GM21526 (cell line): ENCODE results near the gene EML6.

Source experiments
- ATAC-seq: cut with Tn5 transposase; IDR thresholded peaks from one replicate; pipeline ENCODE4 v1.9.1; 2021; ENCODE audit warnings: moderate library complexity; ENCODE audit not compliant: unreplicated experiment, low FRiP score

EML6 gene

DNA sequence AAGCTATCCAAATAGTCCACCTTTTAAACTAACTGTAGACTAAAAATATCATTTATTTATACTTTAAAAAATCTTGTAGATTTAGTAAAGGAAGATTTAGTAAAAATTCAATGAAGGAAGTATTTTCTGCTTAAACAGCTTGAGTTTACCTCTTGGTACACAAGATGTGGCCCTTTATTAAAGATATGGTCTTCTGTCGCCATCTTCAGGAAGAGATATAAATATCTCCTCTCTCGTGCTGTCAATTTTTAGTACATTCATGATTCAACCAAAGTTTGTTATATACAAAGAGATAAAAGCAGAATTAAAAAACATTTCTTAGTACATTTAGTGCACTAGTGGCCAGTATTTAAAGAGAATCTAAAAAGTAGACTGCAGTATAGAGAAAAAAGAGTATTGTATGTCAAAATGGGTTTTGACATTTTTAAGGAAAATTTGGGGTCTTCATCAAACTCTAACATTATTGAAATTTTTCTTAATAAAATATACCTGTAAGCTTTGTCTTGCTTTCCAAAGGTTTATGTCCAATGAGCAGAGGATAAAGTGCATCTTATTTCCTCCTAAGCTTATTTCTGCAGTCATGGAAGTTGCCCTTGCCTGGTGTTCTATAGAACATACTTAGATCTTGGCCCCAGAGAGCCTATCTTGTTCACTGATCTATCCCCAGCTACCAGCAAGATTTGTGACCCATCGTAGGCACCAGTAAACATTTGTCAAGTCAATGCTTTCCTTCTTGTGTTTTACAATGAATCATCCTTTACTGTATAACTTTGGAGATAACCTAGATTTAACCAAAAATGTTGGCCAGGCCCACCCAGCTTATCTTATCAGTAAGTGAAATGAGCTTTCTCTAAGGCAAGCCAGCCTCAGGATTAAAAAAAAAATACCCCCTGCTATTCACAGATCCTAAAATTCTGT is 18.5 kb upstream of the EML6 start:
- ATAC-seq, result no peak

DNA sequence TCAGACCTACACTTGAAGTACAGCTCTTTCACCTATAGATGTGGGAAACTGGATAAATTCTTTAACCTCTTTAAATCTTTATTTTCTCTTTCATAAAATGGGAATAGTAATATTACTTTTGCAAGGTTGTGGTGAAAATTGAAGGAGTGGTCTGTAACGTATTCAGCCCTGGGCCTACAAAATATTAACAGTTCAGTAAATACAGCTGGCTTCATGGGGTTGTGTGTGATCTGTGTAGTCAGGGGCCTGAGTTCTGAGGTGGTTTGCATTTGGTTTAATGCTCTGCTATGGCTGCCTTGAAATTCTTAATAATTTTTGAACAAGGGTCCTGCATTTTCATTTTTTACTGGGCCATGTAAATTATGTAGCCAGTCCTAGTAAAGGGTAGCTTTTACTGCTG is 16.8 kb upstream of the EML6 start:
- ATAC-seq, result no peak

GRCh38 chr2:54708584-54709335 is 14.7 kb upstream of the EML6 start:
- no peak for ATAC-seq

DNA sequence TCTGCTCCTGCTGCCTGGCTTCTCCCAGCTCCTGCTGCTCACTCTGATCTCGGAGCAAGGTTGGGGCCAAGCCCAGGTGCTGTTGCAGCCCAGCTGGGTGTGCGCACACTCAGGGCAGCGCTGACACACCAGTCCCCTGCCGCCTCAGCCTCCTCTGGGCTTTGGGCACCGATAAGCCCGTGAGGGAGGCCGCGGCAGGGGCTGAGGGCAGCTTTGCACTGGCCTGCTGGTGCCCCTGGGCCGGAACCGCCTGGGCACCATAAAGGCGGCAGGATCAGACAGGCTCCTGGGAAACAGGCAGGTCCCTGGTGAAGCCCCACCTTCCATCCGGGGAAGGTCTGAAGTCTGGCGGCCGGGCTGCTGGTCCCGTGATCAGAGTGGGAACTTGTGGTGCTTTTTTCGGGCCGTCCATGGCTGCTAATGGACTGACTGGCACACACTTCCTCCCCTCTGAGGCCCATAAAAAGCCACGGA is 14.1 kb upstream of the EML6 start:
- no peak for ATAC-seq

DNA sequence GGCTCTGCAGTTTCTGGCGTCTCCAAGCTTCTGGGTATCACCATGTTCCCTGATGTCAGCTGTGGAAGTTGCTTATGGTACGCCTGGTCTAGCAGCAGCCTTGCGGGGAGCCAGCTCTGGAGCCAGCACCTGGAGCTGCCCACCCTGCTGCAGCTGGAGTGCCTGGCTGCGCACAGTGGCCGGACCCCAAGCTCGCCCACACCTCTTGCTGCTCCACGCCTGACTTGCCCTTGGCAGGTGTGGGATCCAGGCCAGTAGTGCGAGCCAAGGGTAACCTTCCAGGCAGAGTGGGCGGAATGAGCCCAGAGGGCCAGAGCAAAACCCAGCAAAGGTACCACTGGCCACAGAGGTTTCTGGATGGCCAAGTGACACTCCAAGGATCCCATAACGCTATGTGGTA is 13.2 kb upstream of the EML6 start:
- no peak for ATAC-seq

DNA sequence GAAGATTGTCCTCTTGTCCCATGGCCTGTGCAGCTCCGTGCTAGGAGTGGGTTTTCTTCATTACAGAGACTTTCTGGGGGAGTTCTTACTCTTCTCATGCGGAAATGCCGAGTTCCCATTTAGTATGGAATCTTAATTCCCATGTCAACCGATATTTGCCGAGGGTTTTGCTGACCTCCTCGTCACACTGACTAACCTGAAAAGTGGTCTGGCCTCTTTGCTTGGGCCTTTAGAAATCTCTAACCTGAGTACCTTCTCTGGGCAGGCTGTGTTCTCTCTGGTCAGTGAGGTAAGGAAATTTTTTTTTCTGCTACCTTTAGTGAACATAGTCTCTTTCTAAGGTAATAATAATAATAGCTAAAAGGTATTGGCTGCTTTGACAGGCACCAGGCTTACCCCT is 10.9 kb upstream of the EML6 start:
- ATAC-seq, result no peak

DNA sequence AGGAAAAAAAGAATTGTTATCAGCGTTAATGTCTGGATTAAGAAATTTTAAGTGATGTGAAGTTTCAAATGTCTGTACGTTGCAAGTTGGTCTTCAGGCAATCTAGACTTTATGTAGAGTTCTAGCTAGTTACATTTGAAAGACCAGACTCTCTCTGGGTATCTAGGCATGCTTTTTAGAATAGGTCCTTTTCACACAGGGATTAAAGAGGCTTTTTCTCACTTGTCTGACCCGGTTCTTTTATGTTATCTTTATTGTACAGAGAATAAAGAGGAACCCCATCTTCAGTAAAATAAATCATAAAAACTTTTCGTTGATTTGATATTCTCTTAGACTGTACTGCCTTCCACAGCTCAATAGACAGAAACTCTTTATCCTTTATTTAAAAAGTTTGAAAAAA is 8.5 kb upstream of the EML6 start:
- ATAC-seq, result no peak

DNA sequence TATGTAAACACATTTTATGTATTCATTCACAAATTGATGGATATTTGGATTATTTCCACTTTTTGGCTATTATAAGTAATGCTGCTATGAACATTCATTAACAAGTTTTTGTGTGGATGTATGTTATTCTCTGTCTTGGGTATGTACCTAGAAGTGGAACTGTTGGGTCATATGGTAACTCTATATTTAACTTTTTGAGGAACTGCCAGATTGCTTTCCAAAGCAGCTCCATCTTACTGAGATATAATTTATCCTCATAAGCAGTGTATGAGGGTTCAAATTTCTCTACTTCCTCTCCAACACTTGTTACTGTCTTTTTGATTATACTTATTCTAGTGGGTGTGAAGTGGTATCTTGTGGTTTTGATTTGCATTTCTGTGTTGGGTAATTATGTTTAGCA is 7.1 kb upstream of the EML6 start:
- ATAC-seq, result no peak

- no peak for ATAC-seq
These were observed 2.9 kb upstream of the EML6 start for GRCh38 chr2:54720563-54720962.

- ATAC-seq, result no peak
These were observed 821 bp upstream of the EML6 start for GRCh38 chr2:54722641-54723040.

DNA sequence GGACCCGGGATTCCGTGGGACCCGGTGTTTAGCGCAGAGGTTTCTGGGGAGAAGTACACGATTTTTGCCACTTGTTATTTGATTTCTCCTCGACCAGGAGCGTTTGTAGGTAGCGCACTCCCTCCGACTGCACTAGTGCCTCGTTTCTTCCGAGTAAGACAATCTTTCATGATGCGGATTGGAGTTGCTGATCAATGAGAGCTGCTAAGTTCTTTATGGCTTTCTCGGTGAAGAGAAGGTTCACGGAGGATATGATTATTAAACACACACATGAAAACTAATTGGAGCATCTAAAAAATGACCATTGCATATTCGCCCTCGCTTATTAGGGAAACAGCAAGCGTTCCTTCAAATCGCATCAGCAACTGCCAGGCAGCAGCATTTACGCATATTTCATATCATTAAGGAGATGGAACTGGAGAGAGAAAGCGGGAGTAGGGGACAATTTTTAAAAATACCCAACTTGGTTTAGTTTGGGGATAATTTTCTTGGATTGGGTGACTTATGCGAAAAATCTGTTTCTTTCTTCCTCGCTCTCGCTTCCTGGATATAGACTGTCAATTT is 616 bp downstream of the EML6 start:
- ATAC-seq, result no peak

DNA sequence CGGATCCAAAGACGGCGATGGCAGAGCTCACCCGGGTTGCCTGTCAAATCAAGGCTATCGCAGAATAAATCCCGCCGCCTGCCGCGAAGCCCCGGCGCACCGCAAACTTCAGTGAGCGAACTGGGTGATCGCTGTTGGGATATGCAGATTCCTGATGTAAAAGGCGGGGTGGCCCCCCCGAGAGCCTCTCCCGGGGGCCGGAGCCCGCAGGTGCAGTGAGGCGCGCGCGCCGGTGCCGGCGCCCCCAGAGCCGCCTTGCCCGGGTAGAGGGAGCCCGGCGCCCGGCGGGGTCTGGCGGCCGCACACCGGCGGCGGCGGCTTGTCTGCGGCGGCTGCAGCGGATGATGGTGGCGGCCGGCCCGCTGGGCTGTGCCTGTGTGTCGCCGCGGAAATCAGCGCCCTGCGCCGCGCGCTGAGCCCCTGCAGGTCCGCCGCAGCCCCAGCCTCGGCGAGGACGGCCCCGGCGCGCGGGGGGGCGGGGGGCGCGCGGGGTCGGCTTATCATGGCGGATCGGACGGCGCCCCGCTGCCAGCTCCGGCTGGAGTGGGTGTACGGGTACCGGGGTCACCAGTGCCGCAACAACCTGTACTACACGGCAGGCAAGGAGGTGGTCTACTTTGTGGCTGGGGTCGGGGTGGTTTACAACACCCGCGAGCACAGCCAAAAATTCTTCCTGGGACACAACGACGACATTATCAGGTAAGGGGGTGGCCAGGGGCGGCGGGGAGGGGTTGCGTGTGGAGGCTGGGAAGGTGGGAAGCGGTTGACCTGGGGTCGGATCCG is 1.3 kb downstream of the EML6 start:
- ATAC-seq, result no peak

DNA sequence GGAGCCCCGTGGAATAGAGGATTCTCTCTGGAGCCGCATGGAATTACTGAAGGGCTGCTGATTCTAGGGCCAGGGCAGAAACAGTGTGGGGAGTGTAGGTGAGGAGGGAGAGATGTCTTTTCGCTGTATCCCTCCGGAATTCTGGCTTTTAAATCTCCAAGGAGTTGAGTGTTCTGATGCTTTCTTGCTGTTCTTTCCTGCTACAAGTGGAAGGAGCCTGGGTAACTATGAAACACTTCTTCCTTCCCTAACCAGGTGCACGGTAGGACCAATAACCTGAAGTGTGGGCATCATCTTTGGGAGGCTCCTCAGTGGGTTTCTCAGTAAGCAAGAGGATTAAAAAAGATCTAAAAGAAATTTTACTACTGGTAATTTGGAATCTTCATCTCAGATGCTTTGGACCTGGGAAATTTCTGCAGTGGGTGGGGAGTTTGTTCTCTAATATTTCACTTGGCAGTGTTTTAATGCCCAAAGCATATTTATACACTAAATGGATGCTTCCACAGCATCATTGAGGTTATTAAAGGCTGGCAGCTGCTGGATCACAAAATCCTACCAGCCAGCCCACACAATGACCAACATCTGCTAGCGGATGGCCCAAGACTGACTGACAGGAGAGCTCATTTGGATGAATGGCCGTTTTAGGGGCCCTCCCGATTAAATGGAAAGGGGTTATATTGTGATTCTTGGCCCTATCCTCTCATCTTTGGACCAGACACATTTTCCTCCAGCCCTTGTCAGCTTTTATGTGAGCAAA is 2.1 kb downstream of the EML6 start:
- ATAC-seq, result no peak

DNA sequence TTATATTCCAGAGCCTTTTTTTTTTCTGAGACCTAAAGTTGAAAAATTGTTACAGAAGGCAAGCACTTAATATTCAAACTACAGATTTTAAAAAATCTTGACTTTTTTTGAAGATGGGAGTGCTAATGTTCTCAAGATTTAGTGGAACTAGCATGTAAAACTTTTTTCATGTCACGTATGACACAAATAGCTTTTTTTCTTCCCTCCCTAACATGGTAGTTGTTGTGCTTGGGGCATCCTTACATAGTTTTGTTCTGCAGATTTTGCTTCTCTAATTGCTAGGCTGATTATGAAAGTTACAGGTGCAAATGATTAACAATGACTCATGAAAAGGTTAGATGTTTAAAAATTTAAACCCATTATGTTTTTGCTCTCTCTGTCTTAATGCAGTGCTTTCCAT is 3.0 kb downstream of the EML6 start:
- no peak for ATAC-seq

DNA sequence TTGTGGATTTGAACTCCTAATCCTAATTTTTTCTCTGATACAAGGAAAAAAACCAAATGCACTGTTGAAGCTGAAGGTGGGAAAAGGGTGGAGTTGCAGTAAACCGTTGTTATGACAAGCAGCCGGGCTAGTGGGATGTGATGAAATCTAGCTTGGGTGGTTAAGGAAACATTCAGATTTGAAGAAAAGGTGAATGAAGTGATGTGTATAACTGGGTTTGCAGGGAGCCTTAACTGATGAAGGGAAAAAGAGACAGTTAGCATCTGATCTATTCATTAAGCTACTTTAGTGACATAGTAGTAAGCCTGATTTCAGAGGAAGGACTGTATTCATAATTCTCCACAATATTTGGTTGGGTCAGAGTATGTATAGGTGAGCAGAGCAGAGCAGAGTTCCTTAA is 3.5 kb downstream of the EML6 start:
- no peak for ATAC-seq

- no peak for ATAC-seq
These were observed 5.2 kb downstream of the EML6 start for GRCh38 chr2:54728669-54729120.

DNA sequence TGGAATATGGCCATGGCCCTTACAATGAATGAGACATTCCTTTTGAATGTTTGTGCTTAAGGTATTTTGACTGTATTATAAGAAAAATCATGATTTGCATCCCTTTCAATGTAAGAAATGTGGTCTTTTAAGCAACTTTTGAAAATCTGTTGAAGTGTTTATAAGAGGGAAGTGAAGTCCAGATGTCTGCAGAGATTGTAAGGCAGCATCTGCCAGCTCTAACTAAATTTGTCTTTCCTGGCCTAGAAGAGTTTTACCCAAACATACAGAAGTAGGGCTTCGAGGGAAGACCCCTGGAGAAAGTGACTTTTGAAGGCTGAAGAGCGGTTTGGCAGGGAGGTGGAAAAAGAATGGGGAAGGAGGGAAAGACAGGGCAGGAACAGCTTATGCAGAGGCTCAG is 12.2 kb downstream of the EML6 start:
- ATAC-seq, result no peak

- no peak for ATAC-seq
These were observed 14.8 kb downstream of the EML6 start for GRCh38 chr2:54738281-54738680.

GRCh38 chr2:54740333-54740732 is 16.9 kb downstream of the EML6 start:
- no peak for ATAC-seq

DNA sequence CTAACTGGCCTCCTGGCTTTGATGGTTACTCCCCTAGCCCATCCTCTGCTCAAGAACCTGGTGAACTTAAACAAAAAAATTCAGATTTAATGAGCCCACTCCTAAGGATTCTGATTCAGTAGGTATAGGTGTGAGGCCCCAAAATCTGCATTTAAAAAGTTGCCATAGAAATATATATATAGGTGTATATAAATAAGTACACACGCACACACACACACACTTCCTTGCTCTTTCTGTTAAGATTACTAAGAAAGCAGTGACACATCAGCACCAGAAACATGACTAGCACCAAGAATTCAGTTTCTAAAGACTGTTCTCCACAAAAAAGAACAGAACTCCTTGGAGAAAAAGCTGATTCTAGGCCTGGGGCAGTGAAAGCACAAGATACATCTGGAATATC is 17.8 kb downstream of the EML6 start:
- no peak for ATAC-seq
